ENCODE results near the gene VIL1. TPM values are rescaled to one million over a fixed set of nuclear protein-coding genes. Genes with fewer than 3 reads are reported as not detected.

The VIL1 gene
- total RNA-seq, 1 donor from 2014 or later: 305 TPM

DNA sequence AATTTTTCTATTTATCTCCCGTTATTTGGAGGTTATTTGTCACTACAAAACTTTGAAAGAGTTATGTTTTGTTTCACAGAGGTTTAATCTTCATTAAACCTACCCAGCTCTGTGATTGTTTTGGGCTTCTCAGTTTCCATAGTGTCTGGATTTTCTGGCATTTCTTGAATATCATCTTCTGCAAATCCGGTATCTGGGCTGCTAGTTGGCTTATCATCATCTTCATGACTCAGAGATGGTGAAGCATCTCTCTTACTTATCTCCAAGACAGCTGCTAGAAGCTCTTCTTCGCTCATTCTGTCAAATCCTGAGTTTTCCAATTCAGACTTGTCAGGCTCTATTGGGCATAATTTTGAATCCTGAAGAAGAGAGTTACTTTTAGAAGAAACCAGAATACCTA is 55.6 kb downstream of the VIL1 start:
- Mint-ChIP-seq H3K27ac (no peak overlapping the region), H3K4me1 (ENCODE audit: low read depth) (no peaks in the 10 kb centered on the region), H3K4me3 (ENCODE audit: low read depth) (no peak overlapping the region), H3K27me3 (no peaks in the 10 kb centered on the region), H3K36me3 (ENCODE audit: insufficient read depth) (peaks cover 4% of the 10 kb centered on the region), H3K9me3 (ENCODE audit: low read depth) (no peaks in the 10 kb centered on the region)
- DNase-seq (ENCODE audit: low spot score, unreplicated experiment): no peak
- TF ChIP-seq, protein P1, sequence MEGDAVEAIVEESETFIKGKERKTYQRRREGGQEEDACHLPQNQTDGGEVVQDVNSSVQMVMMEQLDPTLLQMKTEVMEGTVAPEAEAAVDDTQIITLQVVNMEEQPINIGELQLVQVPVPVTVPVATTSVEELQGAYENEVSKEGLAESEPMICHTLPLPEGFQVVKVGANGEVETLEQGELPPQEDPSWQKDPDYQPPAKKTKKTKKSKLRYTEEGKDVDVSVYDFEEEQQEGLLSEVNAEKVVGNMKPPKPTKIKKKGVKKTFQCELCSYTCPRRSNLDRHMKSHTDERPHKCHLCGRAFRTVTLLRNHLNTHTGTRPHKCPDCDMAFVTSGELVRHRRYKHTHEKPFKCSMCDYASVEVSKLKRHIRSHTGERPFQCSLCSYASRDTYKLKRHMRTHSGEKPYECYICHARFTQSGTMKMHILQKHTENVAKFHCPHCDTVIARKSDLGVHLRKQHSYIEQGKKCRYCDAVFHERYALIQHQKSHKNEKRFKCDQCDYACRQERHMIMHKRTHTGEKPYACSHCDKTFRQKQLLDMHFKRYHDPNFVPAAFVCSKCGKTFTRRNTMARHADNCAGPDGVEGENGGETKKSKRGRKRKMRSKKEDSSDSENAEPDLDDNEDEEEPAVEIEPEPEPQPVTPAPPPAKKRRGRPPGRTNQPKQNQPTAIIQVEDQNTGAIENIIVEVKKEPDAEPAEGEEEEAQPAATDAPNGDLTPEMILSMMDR (IDR thresholded peaks at IDR 0.05; ENCODE audit: unreplicated experiment): no peak

GRCh38 chr2:218476676-218477075 is 57.8 kb downstream of the VIL1 start:
- Mint-ChIP-seq H3K9me3 (ENCODE audit: low read depth) (no peaks in the 10 kb centered on the region), H3K27ac (no peak overlapping the region), H3K4me1 (ENCODE audit: low read depth) (no peaks in the 10 kb centered on the region), H3K27me3 (no peaks in the 10 kb centered on the region), H3K36me3 (ENCODE audit: insufficient read depth) (peaks cover 6% of the 10 kb centered on the region), H3K4me3 (ENCODE audit: low read depth) (no peak overlapping the region)
- no peak for DNase-seq (ENCODE audit: low spot score, unreplicated experiment)
- TF ChIP-seq, protein P1 (IDR thresholded peaks at IDR 0.05; ENCODE audit: unreplicated experiment): no peak

- Mint-ChIP-seq H3K9me3 (ENCODE audit: low read depth) (no peaks in the 10 kb centered on the region), H3K27me3 (no peaks in the 10 kb centered on the region), H3K27ac (no peak overlapping the region), H3K36me3 (ENCODE audit: insufficient read depth) (peaks cover 4% of the 10 kb centered on the region), H3K4me3 (ENCODE audit: low read depth) (no peak overlapping the region), H3K4me1 (ENCODE audit: low read depth) (no peaks in the 10 kb centered on the region)
- TF ChIP-seq, protein P1 (IDR thresholded peaks at IDR 0.05; ENCODE audit: unreplicated experiment): no peak
- no peak for DNase-seq (ENCODE audit: low spot score, unreplicated experiment)
Measured at GRCh38 chr2:218477247-218477646, 58.3 kb downstream of the VIL1 start.

- DNase-seq (ENCODE audit: low spot score, unreplicated experiment): no peak
- Mint-ChIP-seq H3K27ac (no peak overlapping the region), H3K36me3 (ENCODE audit: insufficient read depth) (peaks cover 6% of the 10 kb centered on the region), H3K4me1 (ENCODE audit: low read depth) (no peaks in the 10 kb centered on the region), H3K9me3 (ENCODE audit: low read depth) (no peaks in the 10 kb centered on the region), H3K27me3 (no peaks in the 10 kb centered on the region), H3K4me3 (ENCODE audit: low read depth) (no peak overlapping the region)
- TF ChIP-seq, protein P1 (IDR thresholded peaks at IDR 0.05; ENCODE audit: unreplicated experiment): no peak
Measured at GRCh38 chr2:218478544-218478943, 59.6 kb downstream of the VIL1 start.

- no peak overlapping the region for H3K4me3 Mint-ChIP-seq (ENCODE audit: low read depth)
- H3K27me3 Mint-ChIP-seq: no peaks in the 10 kb centered on the region
- DNase-seq (ENCODE audit: low spot score, unreplicated experiment): no peak
- TF ChIP-seq, protein P1 (IDR thresholded peaks at IDR 0.05; ENCODE audit: unreplicated experiment): no peak
- no peaks in the 10 kb centered on the region for H3K4me1 Mint-ChIP-seq (ENCODE audit: low read depth)
- H3K27ac Mint-ChIP-seq: no peak overlapping the region
- H3K36me3 Mint-ChIP-seq (ENCODE audit: insufficient read depth): peaks cover 6% of the 10 kb centered on the region
- no peaks in the 10 kb centered on the region for H3K9me3 Mint-ChIP-seq (ENCODE audit: low read depth)
Measured at GRCh38 chr2:218479595-218479994, 60.7 kb downstream of the VIL1 start.

Data from progenitor cell of endocrine pancreas (in vitro differentiated cells).